ENCODE data around the gene AIG1. TPM values are rescaled to one million over a fixed set of nuclear protein-coding genes. Genes with fewer than 3 reads are reported as not detected.

The AIG1 gene
- total and polyA plus RNA-seq, 4 donors: 19.9 to 31.7 (median 27.3) TPM

- ATAC-seq (ENCODE audit: insufficient read depth, low FRiP score) (no peak), DNase-seq (no peak)
- H3K9ac ChIP-seq (ENCODE audit: insufficient read depth in 1 of 2, low read length in 2 of 2): no peak overlapping the region
- H3K4me3 ChIP-seq: no peak overlapping the region
- H3K27me3 ChIP-seq (ENCODE audit: control insufficient read depth in 3 of 3, insufficient read depth in 3 of 3, low read length in 2 of 3): no peaks in the 10 kb centered on the region
- no peak overlapping the region for H3K27ac ChIP-seq (ENCODE audit: low read depth in 1 of 2, low read length in 1 of 2)
- H3K4me1 ChIP-seq (ENCODE audit: control insufficient read depth in 5 of 5, insufficient read depth in 5 of 5, low read length in 5 of 5): peaks cover 0 to 4% (median 0%) of the 10 kb centered on the region in 5 donors
- no peak for TF ChIP-seq CTCF (IDR thresholded peaks at IDR 0.05; ENCODE audit: control extremely low read depth, extremely low read depth)
- H3K9me3 ChIP-seq (ENCODE audit: control insufficient read depth in 4 of 4, insufficient read depth in 3 of 4, low read length in 3 of 4): no peaks in the 10 kb centered on the region
- 90 to 94% methylated on average over 3 of the region's 3 CpGs for WGBS, 2 donors
- H3K36me3 ChIP-seq (ENCODE audit: control insufficient read depth in 4 of 4, insufficient read depth in 4 of 4, low read length in 4 of 4): no peaks in the 10 kb centered on the region
Observed at GRCh38 chr6:143390278-143390677, 329.6 kb downstream of the AIG1 start.

Other genes starting within 250 kb of the AIG1 start
- 10 to 100 TPM; 14.4 to 23.8 TPM for gene HIVEP2, start 115.7 kb upstream of the AIG1 start, total RNA-seq
- 1 to 10 TPM; 3.0 to 8.0 TPM for gene HIVEP2, start 115.7 kb upstream of the AIG1 start, polyA plus RNA-seq